HEK293T (cell line): ENCODE measurements around the gene PDIA5.

Experiments
- CTCF ChIA-PET: fragments of 350-600 bp; formaldehyde crosslinking; extraction: SDS; loops from one replicate; lab custom pipeline; 2021; ENCODE audit warnings: antibody characterized with exemption, inconsistent platforms; lab: Yijun Ruan, JAX
- POLR2A ChIA-PET: fragments of 350-600 bp; formaldehyde crosslinking; extraction: SDS; loops from one replicate; lab custom pipeline; 2020; ENCODE audit warnings: antibody characterized with exemption, inconsistent platforms; lab: Yijun Ruan, JAX
- DNase-seq: peaks from one replicate; pipeline ENCODE4 v3.0.0; 2012; ENCODE audit warnings: mixed read lengths; ENCODE audit errors: extremely low spot score
- CTBP1 ChIP-seq: fragments of 450-650 bp; IDR thresholded peaks from 2 replicates; pipeline ENCODE4 v1.6.1; 2016; ENCODE audit warnings: borderline replicate concordance
- ELF4 ChIP-seq: fragments of 450-650 bp; IDR thresholded peaks from 2 replicates; pipeline ENCODE4 v1.6.1; 2017; ENCODE audit warnings: antibody characterized with exemption
- FOXK2 ChIP-seq: fragments of 450-650 bp; IDR thresholded peaks from 2 replicates; pipeline ENCODE4 v1.6.1; 2016; ENCODE audit warnings: mild to moderate bottlenecking
- HDGF ChIP-seq: fragments of 450-650 bp; IDR thresholded peaks from 2 replicates; pipeline ENCODE4 v1.6.1; 2017; ENCODE audit warnings: antibody characterized with exemption, borderline replicate concordance
- L3MBTL2 ChIP-seq: fragments of 450-650 bp; conservative IDR thresholded peaks from 2 replicates; pipeline ENCODE4 v1.6.1; 2016; ENCODE audit warnings: mild to moderate bottlenecking
- LEF1 ChIP-seq: fragments of 450-650 bp; IDR thresholded peaks from 2 replicates; pipeline ENCODE4 v1.6.1; 2017; ENCODE audit warnings: mild to moderate bottlenecking, borderline replicate concordance
- PKNOX1 ChIP-seq: fragments of 450-650 bp; IDR thresholded peaks from 2 replicates; pipeline ENCODE4 v1.6.1; 2016
- SUZ12 ChIP-seq: fragments of 450-650 bp; IDR thresholded peaks from 2 replicates; pipeline ENCODE4 v1.6.1; 2016; ENCODE audit warnings: mild to moderate bottlenecking

PDIA5 gene

GRCh38 chr3:123201223-123201556 is 134.4 kb downstream of the PDIA5 start:
- ChIA-PET POLR2A (interaction anchor here (0.7 to 1.4 kb wide), 25 partner anchors 8 to 817 kb away, joined by 3 to 14 read pairs (median 4); partner anchors contain the start of genes FAM162A and SEMA5B), CTCF (interaction anchor here (0.5 to 0.7 kb wide), 2 partner anchors 61 to 405 kb away, joined by 3 read pairs; no protein-coding TSS in a partner anchor)
- TF ChIP-seq L3MBTL2 (peak; percentile 79), CTBP1 (no peak)
- DNase-seq: no peak

- ChIA-PET CTCF (interaction anchor here (0.5 to 0.7 kb wide), 2 partner anchors 60 to 404 kb away, joined by 3 read pairs; no protein-coding TSS in a partner anchor), POLR2A (interaction anchor here (0.6 to 1.4 kb wide), 38 partner anchors 9 to 818 kb away, joined by 3 to 14 read pairs (median 4); partner anchors contain the start of genes FAM162A and SEMA5B)
- TF ChIP-seq LEF1: no peak
- peak; percentile 93 for TF ChIP-seq PKNOX1
- TF ChIP-seq L3MBTL2: peak; percentile 38; the same call in 1 of the 2 replicates
- TF ChIP-seq FOXK2: no peak
- DNase-seq: peak; percentile 94
Measured at GRCh38 chr3:123201557-123202427, 135.0 kb downstream of the PDIA5 start, which contains the start of gene SEC22A. Gene SEC22A (plus strand): TSS chr3:123201943. CDS start chr3:123209218, 7,275 bp downstream.

DNA sequence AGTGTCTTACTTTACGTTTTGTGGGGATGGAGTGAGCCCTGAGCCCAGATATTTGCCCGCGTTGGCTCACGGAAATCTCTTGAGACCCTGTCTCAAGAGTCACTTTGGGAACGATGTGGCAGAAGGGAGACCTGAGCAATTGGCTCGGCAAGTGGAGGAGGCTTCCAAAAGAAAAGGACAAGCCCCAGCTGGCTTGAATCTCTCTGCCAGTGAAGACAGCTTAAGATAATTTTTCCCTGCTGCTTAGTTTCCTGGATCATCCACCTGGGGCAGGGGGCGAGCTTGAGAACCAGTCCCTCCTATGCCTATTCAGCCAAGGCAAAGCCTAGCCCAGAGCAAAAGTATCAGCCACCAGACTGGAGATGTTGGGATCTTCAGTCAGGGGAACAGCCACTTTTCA is 135.6 kb downstream of the PDIA5 start:
- ChIA-PET POLR2A (interaction anchor here (1.1 to 1.4 kb wide), 8 partner anchors 8 to 818 kb away, joined by 3 to 14 read pairs (median 6); partner anchors contain the start of gene FAM162A), CTCF (no interaction called here)
- peak; percentile 22 for DNase-seq
- no peak for TF ChIP-seq HDGF
- no peak for TF ChIP-seq ELF4
- TF ChIP-seq PKNOX1: no peak
- TF ChIP-seq SUZ12: no peak
- TF ChIP-seq CTBP1: no peak
